Astrocyte (in vitro differentiated cells and primary cell): ENCODE results near the gene ZBTB7C.

Source experiments
- CTCF ChIP-seq: IDR thresholded peaks from 2 replicates; pipeline ENCODE4 v1.5.1; 2011; ENCODE audit warnings: low read depth, mild to moderate bottlenecking, inconsistent platforms, low read length, moderate library complexity; ENCODE audit not compliant: insufficient read depth
- EZH2 ChIP-seq: IDR thresholded peaks from 2 replicates; pipeline ENCODE4 v1.6.1; 2012; ENCODE audit warnings: mild to moderate bottlenecking, low read length, inconsistent platforms; ENCODE audit not compliant: insufficient read depth

GRCh38 chr18:47992976-47993375, 416.2 kb downstream of the ZBTB7C start:
- TF ChIP-seq CTCF (no peak), EZH2 (no peak)
